Endothelial cell of umbilical vein (primary cell): Measurements from ENCODE around the gene ENTPD3. TPM values are rescaled to one million over a fixed set of nuclear protein-coding genes. Genes with fewer than 3 reads are reported as not detected.

ENCODE experiments used
- BruUV-seq: library from RNA; stranded (reverse); fragments of 400-500 nt; replicated peaks from 2 replicates; lab custom pipeline; 2021; lab: Mats Ljungman, UMichigan
- CTCF ChIA-PET: fragments of 300-600, 350-600 bp; sonication (Branson Sonifier 250); formaldehyde crosslinking; loops from one replicate; lab custom pipeline; 2021; ENCODE audit warnings: antibody characterized with exemption, inconsistent platforms; lab: Charles Lee
- POLR2A ChIA-PET: fragments of 300-600, 350-600 bp; sonication (Branson Sonifier 250); formaldehyde crosslinking; loops from one replicate; lab custom pipeline; 2021; ENCODE audit warnings: antibody characterized with exemption, inconsistent platforms; lab: Charles Lee
- DNase-seq: peaks from one replicate; pipeline ENCODE4 v3.0.0-alpha.2; 2011; ENCODE audit warnings: low read depth, low spot score
- FAIRE-seq: peaks from 2 replicates; lab custom pipeline; 2011; peaks lifted over from hg19 to GRCh38; lab: Jason Lieb, UNC
- H2AFZ ChIP-seq: 2 replicates; pipeline ENCODE4 v1.6.0; 2012; ENCODE audit warnings: low read depth, low read length, control low read depth, inconsistent platforms
- H3K27ac ChIP-seq: 2 replicates; pipeline ENCODE4 v1.5.1; 2011; ENCODE audit warnings: low read depth, mild to moderate bottlenecking, control low read depth, low read length, moderate library complexity; ENCODE audit not compliant: insufficient read depth
- H3K27me3 ChIP-seq, 2 experiments: 2 replicates each; pipeline versions ENCODE4 v1.6.0 to v1.6.1; 2011; ENCODE audit warnings: low read length in 2 of 2, mixed read lengths in 1 of 2; ENCODE audit not compliant: control insufficient read depth in 2 of 2, insufficient read depth in 2 of 2
- H3K36me3 ChIP-seq, 2 experiments: 2 replicates in 1 of 2; 3 replicates in 1 of 2; pipeline ENCODE4 v1.5.1; 2011; ENCODE audit warnings: low read length in 2 of 2, mild to moderate bottlenecking in 1 of 2, moderate library complexity in 1 of 2; ENCODE audit not compliant: control insufficient read depth in 2 of 2, insufficient read depth in 2 of 2; ENCODE audit errors: extremely low read depth in 1 of 2
- H3K4me1 ChIP-seq: 3 replicates; pipeline ENCODE4 v1.5.1; 2011; ENCODE audit warnings: mild to moderate bottlenecking, low read length; ENCODE audit not compliant: control insufficient read depth, insufficient read depth; ENCODE audit errors: extremely low read depth
- H3K4me2 ChIP-seq: 2 replicates; pipeline ENCODE4 v1.6.1; 2011; ENCODE audit warnings: low read length, control low read depth, mixed read lengths; ENCODE audit not compliant: insufficient read depth
- H3K4me3 ChIP-seq, 3 experiments: fragments of 200-600 bp in 1 of 3; sonication (generic), shearing (Covaris generic) in 1 of 3; replicated peaks in 1 of 3; 2 replicates each; pipeline ENCODE4 v1.5.1; 2011 to 2016; ENCODE audit warnings: control low read depth in 3 of 3, low read length in 3 of 3, mild to moderate bottlenecking in 2 of 3, inconsistent platforms in 1 of 3, low read depth in 1 of 3, moderate library complexity in 1 of 3; ENCODE audit not compliant: insufficient read depth in 1 of 3
- H3K79me2 ChIP-seq: 2 replicates; pipeline ENCODE4 v1.6.0; 2012; ENCODE audit warnings: low read length, inconsistent platforms; ENCODE audit not compliant: control insufficient read depth, insufficient read depth
- H3K9ac ChIP-seq: replicated peaks from 2 replicates; pipeline ENCODE3; 2011; ENCODE audit warnings: low read length, control low read depth; ENCODE audit not compliant: insufficient read depth; ENCODE audit errors: extremely low read depth
- H3K9me1 ChIP-seq: replicated peaks from 3 replicates; pipeline ENCODE4 v1.6.0; 2011; ENCODE audit warnings: mild to moderate bottlenecking, low read length; ENCODE audit not compliant: control insufficient read depth, insufficient read depth; ENCODE audit errors: extremely low read depth
- H3K9me3 ChIP-seq: replicated peaks from 2 replicates; pipeline ENCODE4 v1.5.1; 2012; ENCODE audit warnings: low read length, inconsistent platforms; ENCODE audit not compliant: control insufficient read depth, insufficient read depth
- H4K20me1 ChIP-seq: replicated peaks from 2 replicates; pipeline ENCODE3; 2011; ENCODE audit warnings: mild to moderate bottlenecking, low read length; ENCODE audit not compliant: control insufficient read depth, insufficient read depth; ENCODE audit errors: extremely low read depth
- EZH2 ChIP-seq: IDR thresholded peaks from 2 replicates; pipeline ENCODE4 v1.6.1; 2012; ENCODE audit warnings: borderline replicate concordance, low read depth, mild to moderate bottlenecking, moderate library complexity, low read length, inconsistent platforms; ENCODE audit not compliant: severe bottlenecking
- FOS ChIP-seq: IDR thresholded peaks from 2 replicates; pipeline ENCODE4 v1.6.1; 2011; ENCODE audit warnings: mild to moderate bottlenecking, low read length, moderate library complexity, borderline replicate concordance; ENCODE audit not compliant: insufficient read depth
- GATA2 ChIP-seq: IDR thresholded peaks from 2 replicates; pipeline ENCODE4 v1.7.0; 2011; ENCODE audit warnings: low read depth, mild to moderate bottlenecking, moderate library complexity, mixed read lengths, low read length; ENCODE audit not compliant: insufficient read length, insufficient read depth
- JUN ChIP-seq: IDR thresholded peaks from 2 replicates; pipeline ENCODE4 v1.6.1; 2011; ENCODE audit warnings: borderline replicate concordance, low read depth; ENCODE audit not compliant: insufficient read length, insufficient read depth
- MAX ChIP-seq: IDR thresholded peaks from 2 replicates; pipeline ENCODE4 v1.6.1; 2011; ENCODE audit not compliant: insufficient read depth, insufficient read length
- MYC ChIP-seq: IDR thresholded peaks from one replicate; pipeline ENCODE4 v1.6.1; 2011; ENCODE audit warnings: mild to moderate bottlenecking, low read depth, low read length
- POLR2A ChIP-seq: IDR thresholded peaks from 2 replicates; pipeline ENCODE4 v1.6.1; 2012; ENCODE audit warnings: low read depth, mild to moderate bottlenecking, control low read depth, low read length
- POLR2AphosphoS5 ChIP-seq: IDR thresholded peaks from 2 replicates; pipeline ENCODE4 v1.6.1; 2012; ENCODE audit warnings: low read depth, mild to moderate bottlenecking, control low read depth, low read length, moderate library complexity; ENCODE audit not compliant: insufficient read depth
- dilution Hi-C: fragments of 300-500 bp; cut with MboI; formaldehyde crosslinking; loops from one replicate; pipeline ENCODE4 v1.15.0; 2019; ENCODE audit warnings: low sequenced_read_pairs; ENCODE audit not compliant: extremely low pct_ligation_motif_present
- intact Hi-C: fragments of 100-400 bp; cut with micrococcal nuclease; formaldehyde crosslinking; loops from one replicate; pipeline ENCODE4 v1.10.0; 2022
- polyA plus RNA-seq, 4 experiments: library from polyadenylated mRNA; depleted of rRNA in 3 of 4; stranded (reverse) in 3 of 4; unstranded in 1 of 4; fragments of >200 nt; gene quantifications; 2 replicates each; pipeline versions ENCODE4 v1.2.1 to v1.2.3, GENCODE V29; 2011 to 2012; ENCODE audit warnings: missing spikeins in 1 of 4
- total RNA-seq: library from RNA; stranded (reverse); gene quantifications from 2 replicates; pipeline ENCODE4 v1.2.3, GENCODE V29; 2021
- TF ChIP-seq, protein P1 (sequence below), 2 donors: IDR thresholded peaks; 1 replicate in 1 of 2; 2 replicates in 1 of 2; pipeline ENCODE4 v1.5.1; 2011; ENCODE audit warnings: low read length in 2 of 2, mild to moderate bottlenecking in 2 of 2, moderate library complexity in 2 of 2, control low read depth in 1 of 2, inconsistent platforms in 1 of 2, low read depth in 1 of 2; ENCODE audit not compliant: insufficient read depth in 1 of 2; ENCODE audit errors: extremely low read depth in 1 of 2

Gene ENTPD3
- total and polyA plus RNA-seq, 2 donors (not counting 3 experiments of a cell fraction or from before 2014, with no cell fraction given): not detected

GRCh38 chr3:40437889-40438288, 50.9 kb downstream of the ENTPD3 start:
- no peaks in the 10 kb centered on the region for H3K4me1 ChIP-seq
- H3K4me3 ChIP-seq: no peak overlapping the region
- intact Hi-C loops (no loop called here), dilution Hi-C loops (no loop called here)
- no peak overlapping the region for H2AFZ ChIP-seq
- H3K36me3 ChIP-seq: no peaks in the 10 kb centered on the region
- DNase-seq (no peak), FAIRE-seq (no peak)
- no peaks in the 10 kb centered on the region for H3K79me2 ChIP-seq
- CTCF ChIA-PET: interaction anchor here (0.8 to 1.2 kb wide), 2 partner anchors 9 to 40 kb away, joined by 3 to 4 read pairs; no protein-coding TSS in a partner anchor
- no peak overlapping the region for H3K27ac ChIP-seq
- H4K20me1 ChIP-seq: no peaks in the 10 kb centered on the region
- no peaks in the 10 kb centered on the region for H3K9me3 ChIP-seq
- H3K27me3 ChIP-seq: no peaks in the 10 kb centered on the region
- H3K9me1 ChIP-seq: no peaks in the 10 kb centered on the region
- POLR2A ChIA-PET: no interaction called here
- H3K4me2 ChIP-seq: no peak overlapping the region
- no peak for TF ChIP-seq POLR2AphosphoS5
- no peak for TF ChIP-seq GATA2
- TF ChIP-seq MAX: no peak
- no peak for TF ChIP-seq JUN
- no peak for TF ChIP-seq EZH2
- TF ChIP-seq FOS: no peak
- no peak for TF ChIP-seq POLR2A
- no peak for TF ChIP-seq MYC
- TF ChIP-seq, protein P1, sequence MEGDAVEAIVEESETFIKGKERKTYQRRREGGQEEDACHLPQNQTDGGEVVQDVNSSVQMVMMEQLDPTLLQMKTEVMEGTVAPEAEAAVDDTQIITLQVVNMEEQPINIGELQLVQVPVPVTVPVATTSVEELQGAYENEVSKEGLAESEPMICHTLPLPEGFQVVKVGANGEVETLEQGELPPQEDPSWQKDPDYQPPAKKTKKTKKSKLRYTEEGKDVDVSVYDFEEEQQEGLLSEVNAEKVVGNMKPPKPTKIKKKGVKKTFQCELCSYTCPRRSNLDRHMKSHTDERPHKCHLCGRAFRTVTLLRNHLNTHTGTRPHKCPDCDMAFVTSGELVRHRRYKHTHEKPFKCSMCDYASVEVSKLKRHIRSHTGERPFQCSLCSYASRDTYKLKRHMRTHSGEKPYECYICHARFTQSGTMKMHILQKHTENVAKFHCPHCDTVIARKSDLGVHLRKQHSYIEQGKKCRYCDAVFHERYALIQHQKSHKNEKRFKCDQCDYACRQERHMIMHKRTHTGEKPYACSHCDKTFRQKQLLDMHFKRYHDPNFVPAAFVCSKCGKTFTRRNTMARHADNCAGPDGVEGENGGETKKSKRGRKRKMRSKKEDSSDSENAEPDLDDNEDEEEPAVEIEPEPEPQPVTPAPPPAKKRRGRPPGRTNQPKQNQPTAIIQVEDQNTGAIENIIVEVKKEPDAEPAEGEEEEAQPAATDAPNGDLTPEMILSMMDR (IDR thresholded peaks at IDR 0.05; ENCODE audit: extremely low read depth in 1 of 2, insufficient read depth in 1 of 2, low read depth in 1 of 2, low read length in 2 of 2): no peak
- no TSS peak for BruUV-seq
- H3K9ac ChIP-seq: no peak overlapping the region
